A549 (cell line): Measurements from ENCODE around the gene IGSF3. TPM values are rescaled to one million over a fixed set of nuclear protein-coding genes. Genes with fewer than 3 reads are reported as not detected.

Source experiments
- ATAC-seq, 2 experiments: fragments of 200-7000 bp in 1 of 2; fragments of >200 bp in 1 of 2; cut with Nextera tagmentation in 1 of 2; cut with Tn5 transposase in 1 of 2; 3 replicates each; pipeline versions ENCODE4 v1.8.0 to v1.9.1; 2018 to 2020; ENCODE audit warnings: mild to moderate bottlenecking in 1 of 2, moderate library complexity in 1 of 2
- CTCF ChIA-PET: fragments of 300-600 bp; sonication (Branson Sonifier 250); formaldehyde crosslinking; extraction: SDS; loops from one replicate; lab custom pipeline; 2021; ENCODE audit warnings: antibody characterized with exemption, inconsistent platforms; lab: Yijun Ruan, JAX
- POLR2A ChIA-PET: fragments of 350-600 bp; formaldehyde crosslinking; extraction: SDS; loops from one replicate; lab custom pipeline; 2021; ENCODE audit warnings: antibody characterized with exemption, inconsistent platforms; lab: Yijun Ruan, JAX
- DNase-seq, 2 experiments: peaks; one replicate each; pipeline versions ENCODE4 v3.0.0 to v3.0.0-alpha.2; 2011 to 2016; ENCODE audit warnings: low read depth in 1 of 2, low spot score in 1 of 2
- FAIRE-seq: peaks from 2 replicates; lab custom pipeline; 2011; peaks lifted over from hg19 to GRCh38; lab: Jason Lieb, UNC
- H3K27ac ChIP-seq, 2 experiments: fragments of >200 bp; sonication (Bioruptor Twin); formaldehyde crosslinking; 3 replicates each; pipeline ENCODE4 v1.5.1; 2016 to 2017
- H3K4me1 ChIP-seq: fragments of >200 bp; sonication (Bioruptor Twin); formaldehyde crosslinking; 3 replicates; pipeline ENCODE4 v1.6.1; 2016
- H3K4me2 ChIP-seq: fragments of >200 bp; sonication (Bioruptor Twin); formaldehyde crosslinking; 3 replicates; pipeline ENCODE4 v1.6.1; 2016
- H3K4me3 ChIP-seq: fragments of >200 bp; sonication (Bioruptor Twin); formaldehyde crosslinking; 3 replicates; pipeline ENCODE4 v1.5.1; 2016
- H3K9me3 ChIP-seq: fragments of >200 bp; sonication (Bioruptor Twin); formaldehyde crosslinking; 3 replicates; pipeline ENCODE4 v1.6.1; 2016
- E2F6 ChIP-seq: IDR thresholded peaks from 2 replicates; pipeline ENCODE4 v1.6.1; 2012; ENCODE audit warnings: low read depth, borderline replicate concordance
- FOSL2 ChIP-seq, 2 experiments: fragments of 450-650 bp in 1 of 2; fragments of >200 bp in 1 of 2; sonication (Bioruptor Twin) in 1 of 2; formaldehyde crosslinking; IDR thresholded peaks; 2 replicates each; pipeline versions ENCODE4 v1.5.0 to v1.6.1; 2016 to 2020; ENCODE audit warnings: mild to moderate bottlenecking in 1 of 2, moderate library complexity in 1 of 2
- HES2 ChIP-seq: fragments of >200 bp; sonication (Bioruptor Twin); formaldehyde crosslinking; IDR thresholded peaks from 2 replicates; pipeline ENCODE4 v1.6.1; 2016
- HEYL ChIP-seq: fragments of 250-450 bp; sonication (Bioruptor Pico); IDR thresholded peaks from 2 replicates; pipeline ENCODE4 v1.8.0; 2021; ENCODE audit warnings: mild to moderate bottlenecking, moderate library complexity
- HOXA7 ChIP-seq: fragments of 250-450 bp; sonication (Bioruptor Pico); IDR thresholded peaks from 2 replicates; pipeline ENCODE4 v1.5.0; 2020; ENCODE audit warnings: mild to moderate bottlenecking, moderate library complexity
- HOXB13 ChIP-seq: fragments of 250-450 bp; sonication (Bioruptor Pico); IDR thresholded peaks from 2 replicates; pipeline ENCODE4 v1.5.0; 2020; ENCODE audit warnings: low read depth, mild to moderate bottlenecking, moderate library complexity
- HOXB5 ChIP-seq: fragments of 250-450 bp; sonication (Bioruptor Pico); IDR thresholded peaks from 2 replicates; pipeline ENCODE4 v1.5.0; 2020; ENCODE audit warnings: mild to moderate bottlenecking, moderate library complexity
- KDM1A ChIP-seq: fragments of 200-600 bp; sonication (generic); IDR thresholded peaks from 2 replicates; pipeline ENCODE4 v1.6.1; 2016; ENCODE audit warnings: low read depth, mild to moderate bottlenecking
- KDM5A ChIP-seq: fragments of 200-600 bp; sonication (generic); IDR thresholded peaks from 2 replicates; pipeline ENCODE4 v1.6.1; 2016; ENCODE audit warnings: antibody characterized with exemption, mild to moderate bottlenecking
- MAFK ChIP-seq: fragments of 450-650 bp; IDR thresholded peaks from 2 replicates; pipeline ENCODE4 v1.6.1; 2014; ENCODE audit not compliant: partially characterized antibody
- POLR2AphosphoS2 ChIP-seq: conservative IDR thresholded peaks from 2 replicates; pipeline ENCODE4 v1.6.1; 2012; ENCODE audit warnings: low read length, improper control_type of control experiment, inconsistent platforms
- RCOR1 ChIP-seq: fragments of 150-350 bp; IDR thresholded peaks from 2 replicates; pipeline ENCODE4 v1.6.1; 2014; ENCODE audit warnings: antibody characterized with exemption, low read length, low read depth
- RNF2 ChIP-seq: fragments of 200-600 bp; sonication (generic); IDR thresholded peaks from 2 replicates; pipeline ENCODE4 v1.6.1; 2016; ENCODE audit warnings: low read depth, mild to moderate bottlenecking, antibody characterized with exemption, moderate library complexity, borderline replicate concordance
- SMC3 ChIP-seq: fragments of >200 bp; sonication (Bioruptor Twin); formaldehyde crosslinking; IDR thresholded peaks from 3 replicates; pipeline ENCODE4 v1.6.1; 2018; ENCODE audit warnings: inconsistent platforms
- TFCP2L1 ChIP-seq: fragments of 250-450 bp; sonication (Bioruptor Pico); IDR thresholded peaks from 2 replicates; pipeline ENCODE4 v1.5.0; 2021; ENCODE audit warnings: mild to moderate bottlenecking
- ZSCAN20 ChIP-seq: fragments of 250-450 bp; sonication (Bioruptor Pico); IDR thresholded peaks from 2 replicates; pipeline ENCODE4 v1.8.0; 2022; ENCODE audit warnings: mild to moderate bottlenecking, moderate library complexity
- WGBS: methylation state at CpG from one replicate; pipeline ENCODE4 v1.1.6; 2017; ENCODE audit errors: missing lambda C conversion rate; 5-methylcytosine and 5-hydroxymethylcytosine counted together
- polyA plus RNA-seq, 4 experiments: library from polyadenylated mRNA; depleted of rRNA in 3 of 4; stranded (reverse); fragments of >200 nt; fragmentation: RNase III in 1 of 4; extraction: RNeasy Plus Mini Kit Qiagen cat#74134 plus additional on column Dnase treatment in 1 of 4; gene quantifications; 2 replicates in 3 of 4; 3 replicates in 1 of 4; pipeline ENCODE4 v1.2.3, GENCODE V29; 2011 to 2017
- TF ChIP-seq, protein P1 (sequence below): fragments of 250-450 bp; sonication (Bioruptor Pico); IDR thresholded peaks from 2 replicates; pipeline ENCODE4 v1.5.0; 2020; ENCODE audit warnings: low read depth, mild to moderate bottlenecking, moderate library complexity
- TF ChIP-seq, protein P2 (sequence below): fragments of >200 bp; sonication (Bioruptor Twin); formaldehyde crosslinking; IDR thresholded peaks from 3 replicates; pipeline ENCODE4 v1.5.1; 2016

Gene IGSF3
- polyA plus RNA-seq, 2 of the 4 experiments (the other 2 are of a cell fraction): 18.5 to 21.9 TPM

DNA sequence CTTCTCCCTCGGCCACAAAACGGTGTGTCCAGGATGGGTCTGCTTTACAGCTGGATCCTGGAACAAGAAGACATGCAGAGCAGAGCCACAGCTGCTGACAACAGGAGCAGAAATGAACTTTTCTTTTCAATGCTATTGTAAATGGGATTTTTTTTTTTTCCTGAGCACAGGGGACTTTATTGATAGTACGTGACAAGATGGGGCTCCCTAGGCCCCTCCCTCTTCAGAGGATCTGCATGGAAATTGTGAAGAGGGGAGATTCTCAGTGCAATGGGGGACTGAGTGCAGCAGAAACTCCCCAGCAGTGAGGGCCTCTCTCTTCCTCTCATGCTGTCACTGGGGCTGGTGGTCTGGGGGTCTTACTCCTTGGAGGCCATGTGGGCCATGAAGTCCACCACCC lies 45.9 kb upstream of the IGSF3 start:
- no peak for DNase-seq
- Histone ChIP-seq H3K4me1 (peaks cover 12% of the 10 kb centered on the region; the same call in 2 of the 3 replicates), H3K9me3 (no peaks in the 10 kb centered on the region; the same call in 2 of the 3 replicates), H3K4me3 (no peak overlapping the region), H3K27ac (no peak overlapping the region), H3K4me2 (no peak overlapping the region)
- ChIA-PET POLR2A (no interaction called here), CTCF (interaction anchor here (0.8 to 2.0 kb wide), 2 partner anchors 12 to 41 kb away, joined by 3 to 6 read pairs; no protein-coding TSS in a partner anchor)
- WGBS: 82% methylated on average over 3 of the region's 3 CpGs
- FAIRE-seq: no peak
- no peak for ATAC-seq
- TF ChIP-seq, protein P1, sequence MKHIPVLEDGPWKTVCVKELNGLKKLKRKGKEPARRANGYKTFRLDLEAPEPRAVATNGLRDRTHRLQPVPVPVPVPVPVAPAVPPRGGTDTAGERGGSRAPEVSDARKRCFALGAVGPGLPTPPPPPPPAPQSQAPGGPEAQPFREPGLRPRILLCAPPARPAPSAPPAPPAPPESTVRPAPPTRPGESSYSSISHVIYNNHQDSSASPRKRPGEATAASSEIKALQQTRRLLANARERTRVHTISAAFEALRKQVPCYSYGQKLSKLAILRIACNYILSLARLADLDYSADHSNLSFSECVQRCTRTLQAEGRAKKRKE (CRISPR knock-in tag): no peak
- no peak for TF ChIP-seq HES2
- TF ChIP-seq KDM1A: no peak
- no peak for TF ChIP-seq E2F6
- no peak for TF ChIP-seq HOXA7 (CRISPR knock-in tag)
- no peak for TF ChIP-seq FOSL2 (IDR thresholded peaks at IDR 0.05)
- TF ChIP-seq FOSL2 (CRISPR knock-in tag; IDR thresholded peaks at IDR 0.05): no peak
- no peak for TF ChIP-seq HEYL

- H3K4me3 ChIP-seq: no peak overlapping the region
- no peak for ATAC-seq
- peaks cover 12% of the 10 kb centered on the region; the same call in 2 of the 3 replicates for H3K4me1 ChIP-seq
- FAIRE-seq: no peak
- ChIA-PET CTCF (interaction anchor here (1.4 to 2.0 kb wide), 3 partner anchors 11 to 40 kb away, joined by 4 to 7 read pairs (median 6); no protein-coding TSS in a partner anchor), POLR2A (no interaction called here)
- WGBS: 69% methylated on average over 6 of the region's 6 CpGs
- H3K9me3 ChIP-seq: no peaks in the 10 kb centered on the region; the same call in 2 of the 3 replicates
- TF ChIP-seq, protein P2, sequence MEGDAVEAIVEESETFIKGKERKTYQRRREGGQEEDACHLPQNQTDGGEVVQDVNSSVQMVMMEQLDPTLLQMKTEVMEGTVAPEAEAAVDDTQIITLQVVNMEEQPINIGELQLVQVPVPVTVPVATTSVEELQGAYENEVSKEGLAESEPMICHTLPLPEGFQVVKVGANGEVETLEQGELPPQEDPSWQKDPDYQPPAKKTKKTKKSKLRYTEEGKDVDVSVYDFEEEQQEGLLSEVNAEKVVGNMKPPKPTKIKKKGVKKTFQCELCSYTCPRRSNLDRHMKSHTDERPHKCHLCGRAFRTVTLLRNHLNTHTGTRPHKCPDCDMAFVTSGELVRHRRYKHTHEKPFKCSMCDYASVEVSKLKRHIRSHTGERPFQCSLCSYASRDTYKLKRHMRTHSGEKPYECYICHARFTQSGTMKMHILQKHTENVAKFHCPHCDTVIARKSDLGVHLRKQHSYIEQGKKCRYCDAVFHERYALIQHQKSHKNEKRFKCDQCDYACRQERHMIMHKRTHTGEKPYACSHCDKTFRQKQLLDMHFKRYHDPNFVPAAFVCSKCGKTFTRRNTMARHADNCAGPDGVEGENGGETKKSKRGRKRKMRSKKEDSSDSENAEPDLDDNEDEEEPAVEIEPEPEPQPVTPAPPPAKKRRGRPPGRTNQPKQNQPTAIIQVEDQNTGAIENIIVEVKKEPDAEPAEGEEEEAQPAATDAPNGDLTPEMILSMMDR: no peak
- TF ChIP-seq HOXB5 (no peak), MAFK (no peak), ZSCAN20 (no peak), SMC3 (no peak), POLR2AphosphoS2 (no peak)
- no peak overlapping the region for H3K4me2 ChIP-seq
- DNase-seq: no peak
- H3K27ac ChIP-seq: no peak overlapping the region
Observed at GRCh38 chr1:116712510-116712909, 45.0 kb upstream of the IGSF3 start.

GRCh38 chr1:116711263-116711840 lies 43.8 kb upstream of the IGSF3 start:
- FAIRE-seq (no peak), DNase-seq (no peak)
- Histone ChIP-seq H3K4me3 (no peak overlapping the region), H3K4me2 (peak overlapping the region; percentile 34; the same call in 2 of the 3 replicates)
- ChIA-PET CTCF (interaction anchor here (0.7 to 1.7 kb wide), 3 partner anchors 12 to 21 kb away, joined by 3 to 7 read pairs (median 4); no protein-coding TSS in a partner anchor), POLR2A (no interaction called here)
- TF ChIP-seq E2F6 (no peak), RCOR1 (no peak), HOXA7 (CRISPR knock-in tag) (no peak), TFCP2L1 (no peak), MAFK (no peak), RNF2 (no peak), HOXB13 (CRISPR knock-in tag) (no peak), KDM5A (no peak)
- TF ChIP-seq, protein P1 (CRISPR knock-in tag): no peak
- TF ChIP-seq, all 56 proteins: peak for 0
- 47% methylated on average over 2 of the region's 2 CpGs for WGBS
- ATAC-seq: peak in 1 of 2 experiments; percentile 64; a peak in 3 of 6 replicates
- H3K9me3 ChIP-seq: no peaks in the 10 kb centered on the region
- peaks cover 12% of the 10 kb centered on the region; the same call in 2 of the 3 replicates for H3K4me1 ChIP-seq
- H3K27ac ChIP-seq: 0 out of 6 replicates have a peak overlapping the region, but pooled peaks of 1 of the 2 experiments have one; percentile 21
